Hepatocyte (in vitro differentiated cells): ENCODE measurements around the gene CACNA2D1.

Source experiments
- CTCF ChIP-seq: fragments of 200-600 bp; sonication (generic); IDR thresholded peaks from 2 replicates; pipeline ENCODE4 v1.5.1; 2016; ENCODE audit warnings: antibody characterized with exemption, mild to moderate bottlenecking; ENCODE audit not compliant: poor library complexity
- EZH2 ChIP-seq: fragments of 200-600 bp; sonication (generic); IDR thresholded peaks from 2 replicates; pipeline ENCODE4 v1.6.1; 2016; ENCODE audit warnings: antibody characterized with exemption, mild to moderate bottlenecking, borderline replicate concordance

- no peak for TF ChIP-seq CTCF
- TF ChIP-seq EZH2 = no peak
These were observed 29.4 kb upstream of the CACNA2D1 start for GRCh38 chr7:82472966-82473365.
